IMR-90 (cell line): ENCODE results near the gene PLXNB3. TPM values are rescaled to one million over a fixed set of nuclear protein-coding genes. Genes with fewer than 3 reads are reported as not detected.

Source experiments
- ATAC-seq: fragments of 200-7000 bp; cut with Tn5 transposase; 2 replicates; pipeline ENCODE4 v1.9.1; 2020; ENCODE audit warnings: low read depth, mild to moderate bottlenecking, moderate library complexity
- BruUV-seq: library from RNA; stranded (reverse); fragments of 400-500 nt; replicated peaks from 2 replicates; lab custom pipeline; 2021; lab: Mats Ljungman, UMichigan
- CTCF ChIA-PET: fragments of 300-600 bp; formaldehyde crosslinking; extraction: SDS; loops from one replicate; lab custom pipeline; 2021; ENCODE audit warnings: antibody characterized with exemption; lab: Yijun Ruan, JAX
- POLR2A ChIA-PET: fragments of 300-600 bp; sonication (Branson Sonifier 250); formaldehyde crosslinking; loops from one replicate; lab custom pipeline; 2022; ENCODE audit warnings: antibody characterized with exemption; ENCODE audit not compliant: unreplicated experiment; lab: Charles Lee
- DNase-seq: peaks from one replicate; pipeline ENCODE4 v3.0.0; 2013
- H2AFZ ChIP-seq: replicated peaks from 2 replicates; pipeline ENCODE3; 2013; ENCODE audit warnings: low read length, mild to moderate bottlenecking; ENCODE audit not compliant: poor library complexity
- H2AK5ac ChIP-seq: 2 replicates; pipeline ENCODE4 v1.6.1; 2013; ENCODE audit warnings: low read depth, low read length, inconsistent platforms
- H2AK9ac ChIP-seq: replicated peaks from 2 replicates; pipeline ENCODE3; 2013; ENCODE audit warnings: mild to moderate bottlenecking, low read depth, low read length, moderate library complexity; ENCODE audit not compliant: poor library complexity
- H2BK120ac ChIP-seq: 2 replicates; pipeline ENCODE4 v1.6.1; 2013; ENCODE audit warnings: low read depth, low read length, inconsistent platforms
- H2BK15ac ChIP-seq: 3 replicates; pipeline ENCODE4 v1.6.1; 2013; ENCODE audit warnings: low read depth, low read length, inconsistent platforms
- H2BK20ac ChIP-seq: 2 replicates; pipeline ENCODE4 v1.6.1; 2013; ENCODE audit warnings: low read depth, mild to moderate bottlenecking, inconsistent platforms, low read length, moderate library complexity
- H2BK5ac ChIP-seq: 2 replicates; pipeline ENCODE4 v1.6.1; 2013; ENCODE audit warnings: mild to moderate bottlenecking, low read depth, low read length, inconsistent platforms; ENCODE audit not compliant: poor library complexity, severe bottlenecking
- H3K14ac ChIP-seq: replicated peaks from 2 replicates; pipeline ENCODE4 v1.6.1; 2013; ENCODE audit warnings: low read depth, low read length, inconsistent platforms
- H3K18ac ChIP-seq: 2 replicates; pipeline ENCODE4 v1.6.1; 2013; ENCODE audit warnings: low read depth, low read length, control low read depth
- H3K23ac ChIP-seq: 2 replicates; pipeline ENCODE4 v1.6.1; 2013; ENCODE audit warnings: low read depth, low read length, inconsistent platforms
- H3K27ac ChIP-seq: 2 replicates; pipeline ENCODE4 v1.5.1; 2013; ENCODE audit warnings: mild to moderate bottlenecking, control low read depth, low read length; ENCODE audit not compliant: insufficient read depth
- H3K27me3 ChIP-seq: 2 replicates; pipeline ENCODE4 v1.6.1; 2013; ENCODE audit warnings: low read length; ENCODE audit not compliant: control insufficient read depth, insufficient read depth
- H3K36me3 ChIP-seq: 2 replicates; pipeline ENCODE4 v1.6.1; 2013; ENCODE audit warnings: low read length, mixed read lengths; ENCODE audit not compliant: control insufficient read depth, insufficient read depth
- H3K4ac ChIP-seq: 2 replicates; pipeline ENCODE4 v1.6.1; 2013; ENCODE audit warnings: low read depth, low read length, inconsistent platforms
- H3K4me1 ChIP-seq: 2 replicates; pipeline ENCODE4 v1.6.1; 2013; ENCODE audit warnings: low read length, mixed read lengths; ENCODE audit not compliant: control insufficient read depth, insufficient read depth
- H3K4me2 ChIP-seq: 2 replicates; pipeline ENCODE4 v1.6.1; 2013; ENCODE audit warnings: low read depth, mild to moderate bottlenecking, control low read depth, low read length, moderate library complexity
- H3K4me3 ChIP-seq: 2 replicates; pipeline ENCODE4 v1.5.1; 2013; ENCODE audit warnings: low read depth, mild to moderate bottlenecking, control low read depth, low read length, moderate library complexity; ENCODE audit not compliant: insufficient read depth
- H3K56ac ChIP-seq: 2 replicates; pipeline ENCODE4 v1.6.1; 2013; ENCODE audit warnings: low read length, inconsistent platforms; ENCODE audit not compliant: insufficient read depth; ENCODE audit errors: extremely low read depth
- H3K79me1 ChIP-seq, 2 experiments: 2 replicates each; pipeline ENCODE4 v1.6.1; 2013; ENCODE audit warnings: low read length in 2 of 2, inconsistent platforms in 1 of 2, low read depth in 1 of 2
- H3K9ac ChIP-seq: 2 replicates; pipeline ENCODE4 v1.6.1; 2013; ENCODE audit warnings: low read depth, low read length, control low read depth
- H3K9me1 ChIP-seq: 2 replicates; pipeline ENCODE4 v1.6.1; 2013; ENCODE audit warnings: low read length, inconsistent platforms; ENCODE audit not compliant: insufficient read depth
- H3K9me3 ChIP-seq: 2 replicates; pipeline ENCODE4 v1.6.1; 2013; ENCODE audit warnings: low read length; ENCODE audit not compliant: control insufficient read depth, insufficient read depth
- H4K20me1 ChIP-seq: 2 replicates; pipeline ENCODE4 v1.6.1; 2013; ENCODE audit warnings: low read length, inconsistent platforms; ENCODE audit not compliant: insufficient read depth
- H4K5ac ChIP-seq: 2 replicates; pipeline ENCODE4 v1.6.1; 2013; ENCODE audit warnings: mild to moderate bottlenecking, low read depth, low read length, control low read depth
- H4K8ac ChIP-seq, 2 experiments: 2 replicates each; pipeline ENCODE4 v1.6.1; 2013; ENCODE audit warnings: low read depth in 2 of 2, low read length in 2 of 2, control low read depth in 1 of 2, inconsistent platforms in 1 of 2
- H4K91ac ChIP-seq: 2 replicates; pipeline ENCODE4 v1.6.1; 2013; ENCODE audit warnings: low read depth, low read length, inconsistent platforms; ENCODE audit not compliant: insufficient read depth
- CHD1 ChIP-seq: IDR thresholded peaks from 2 replicates; pipeline ENCODE4 v1.6.1; 2012; ENCODE audit warnings: low read depth, low read length, improper control_type of control experiment
- ELK1 ChIP-seq: fragments of 150-350 bp; IDR thresholded peaks from 2 replicates; pipeline ENCODE4 v1.6.1; 2016; ENCODE audit warnings: low read depth, mild to moderate bottlenecking, low read length, moderate library complexity, borderline replicate concordance
- MXI1 ChIP-seq: IDR thresholded peaks from 2 replicates; pipeline ENCODE4 v1.6.1; 2012; ENCODE audit warnings: low read depth, mild to moderate bottlenecking, low read length, moderate library complexity, borderline replicate concordance
- POLR2A ChIP-seq: IDR thresholded peaks from 2 replicates; pipeline ENCODE4 v1.6.1; 2012; ENCODE audit warnings: mild to moderate bottlenecking, low read depth, low read length
- RCOR1 ChIP-seq: IDR thresholded peaks from 2 replicates; pipeline ENCODE4 v1.6.1; 2012; ENCODE audit warnings: mild to moderate bottlenecking, low read length, improper control_type of control experiment; ENCODE audit not compliant: insufficient replicate concordance
- WGBS, 2 experiments: methylation state at CpG; one replicate each; pipeline versions ENCODE4 v1.1.5 to v1.1.7; 2013; ENCODE audit warnings: missing lambda C conversion rate in 2 of 2; ENCODE audit not compliant: insufficient read length in 1 of 2; ENCODE audit errors: extremely low coverage in 2 of 2; 5-methylcytosine and 5-hydroxymethylcytosine counted together
- dilution Hi-C: fragments of 300-500 bp; cut with HindIII; formaldehyde crosslinking; loops from one replicate; pipeline ENCODE4 v1.14.3; 2018; ENCODE audit warnings: low sequenced_read_pairs; ENCODE audit not compliant: unreplicated experiment
- in situ Hi-C: fragments of 300-500 bp; cut with MboI; formaldehyde crosslinking; loops from 3 replicates; pipeline ENCODE4 v1.14.3; 2019; ENCODE audit warnings: low sequenced_read_pairs, inconsistent platforms, mixed read lengths
- intact Hi-C: fragments of 100-400 bp; cut with micrococcal nuclease; formaldehyde crosslinking; loops from 2 replicates; pipeline ENCODE4 v1.10.0; 2022
- polyA plus RNA-seq, 3 experiments: library from polyadenylated mRNA; depleted of rRNA; stranded (reverse); fragments of >200 nt; gene quantifications; 2 replicates each; pipeline ENCODE4 v1.2.3, GENCODE V29; 2012; ENCODE audit warnings: low replicate concordance in 1 of 3
- total RNA-seq: library from RNA; depleted of rRNA; stranded (reverse); fragments of >200 nt; gene quantifications from 2 replicates; pipeline ENCODE4 v1.2.3, GENCODE V29; 2012

PLXNB3 gene
- total and polyA plus RNA-seq, 2 of the 4 experiments (the other 2 are of a cell fraction) = 0.36 to 22.3 TPM

GRCh38 chrX:153731845-153732215 lies 32.2 kb upstream of the PLXNB3 start:
- no peak overlapping the region for H4K5ac ChIP-seq
- H4K20me1 ChIP-seq = no peaks in the 10 kb centered on the region
- no peak overlapping the region for H2BK15ac ChIP-seq
- ChIA-PET POLR2A (no interaction called here), CTCF (no interaction called here)
- ATAC-seq (no peak), DNase-seq (no peak)
- dilution Hi-C loops = no loop called here
- H2AK9ac ChIP-seq = no peak overlapping the region
- H3K56ac ChIP-seq = no peak overlapping the region
- no peak overlapping the region for H4K8ac ChIP-seq
- H3K4me3 ChIP-seq = no peak overlapping the region
- no peak overlapping the region for H3K9ac ChIP-seq
- no peak overlapping the region for H2AK5ac ChIP-seq
- H2BK120ac ChIP-seq = no peak overlapping the region
- TF ChIP-seq POLR2A = no peak
- TF ChIP-seq RCOR1 = no peak
- TF ChIP-seq MXI1 = no peak
- no peak for TF ChIP-seq ELK1
- TF ChIP-seq CHD1 = no peak
- intact Hi-C loops = no loop called here
- H2BK5ac ChIP-seq = no peak overlapping the region
- H3K23ac ChIP-seq = no peak overlapping the region
- H3K9me3 ChIP-seq = no peaks in the 10 kb centered on the region; the same call in 1 of the 2 replicates
- peaks cover 7% of the 10 kb centered on the region; the same call in 1 of the 2 replicates for H3K4me1 ChIP-seq
- no peak overlapping the region for H3K27ac ChIP-seq
- peaks cover 0 to 13% of the 10 kb centered on the region in 2 experiments; a peak in 1 of 4 replicates for H3K79me1 ChIP-seq
- no peak overlapping the region for H4K91ac ChIP-seq
- no peak overlapping the region for H2AFZ ChIP-seq
- H2BK20ac ChIP-seq = no peak overlapping the region
- no peak overlapping the region for H3K4ac ChIP-seq
- BruUV-seq = no TSS peak
- no peaks in the 10 kb centered on the region for H3K27me3 ChIP-seq
- H3K18ac ChIP-seq = no peak overlapping the region
- in situ Hi-C loops = no loop called here
- no CpG with 5 or more reads among the region's 3 CpGs for WGBS, 2 experiments
- no peak overlapping the region for H3K14ac ChIP-seq
- no peak overlapping the region for H3K4me2 ChIP-seq
- H3K9me1 ChIP-seq = 0 out of 2 replicates have a peak, but pooled peaks cover 5% of the 10 kb centered on the region
- H3K36me3 ChIP-seq = peaks cover 7% of the 10 kb centered on the region; the same call in 1 of the 2 replicates
